ENCODE results near the gene LYPD4.

DNA sequence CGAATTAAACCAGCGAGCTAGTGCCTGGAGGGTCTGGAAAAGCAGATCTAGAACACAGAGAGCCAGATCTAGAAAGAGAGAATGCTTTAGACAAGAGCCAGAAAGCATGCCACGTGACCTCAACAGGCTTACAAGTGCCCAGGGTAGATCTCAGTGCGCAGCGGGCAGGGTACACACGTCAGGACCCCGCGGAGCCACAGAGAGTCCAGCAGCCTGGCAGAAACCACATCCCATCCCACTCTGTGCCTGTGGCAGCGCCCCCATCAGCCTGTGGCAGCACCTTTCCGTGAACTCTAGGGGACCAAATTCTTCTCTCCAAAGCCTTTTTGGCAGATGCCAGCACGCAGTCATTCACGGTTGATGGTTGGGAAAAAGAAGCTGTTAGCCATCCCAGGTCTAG is 44.4 kb upstream of the LYPD4 start:
- TF ChIP-seq, protein P1, sequence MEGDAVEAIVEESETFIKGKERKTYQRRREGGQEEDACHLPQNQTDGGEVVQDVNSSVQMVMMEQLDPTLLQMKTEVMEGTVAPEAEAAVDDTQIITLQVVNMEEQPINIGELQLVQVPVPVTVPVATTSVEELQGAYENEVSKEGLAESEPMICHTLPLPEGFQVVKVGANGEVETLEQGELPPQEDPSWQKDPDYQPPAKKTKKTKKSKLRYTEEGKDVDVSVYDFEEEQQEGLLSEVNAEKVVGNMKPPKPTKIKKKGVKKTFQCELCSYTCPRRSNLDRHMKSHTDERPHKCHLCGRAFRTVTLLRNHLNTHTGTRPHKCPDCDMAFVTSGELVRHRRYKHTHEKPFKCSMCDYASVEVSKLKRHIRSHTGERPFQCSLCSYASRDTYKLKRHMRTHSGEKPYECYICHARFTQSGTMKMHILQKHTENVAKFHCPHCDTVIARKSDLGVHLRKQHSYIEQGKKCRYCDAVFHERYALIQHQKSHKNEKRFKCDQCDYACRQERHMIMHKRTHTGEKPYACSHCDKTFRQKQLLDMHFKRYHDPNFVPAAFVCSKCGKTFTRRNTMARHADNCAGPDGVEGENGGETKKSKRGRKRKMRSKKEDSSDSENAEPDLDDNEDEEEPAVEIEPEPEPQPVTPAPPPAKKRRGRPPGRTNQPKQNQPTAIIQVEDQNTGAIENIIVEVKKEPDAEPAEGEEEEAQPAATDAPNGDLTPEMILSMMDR (IDR thresholded peaks at IDR 0.05) = no peak
- no peak for TF ChIP-seq POLR2A (IDR thresholded peaks at IDR 0.05)
